ENCODE data around the gene MAST4.
A peak's percentile ranks its signal among the peaks of the same experiment; 100 is the strongest.

The MAST4 gene

DNA sequence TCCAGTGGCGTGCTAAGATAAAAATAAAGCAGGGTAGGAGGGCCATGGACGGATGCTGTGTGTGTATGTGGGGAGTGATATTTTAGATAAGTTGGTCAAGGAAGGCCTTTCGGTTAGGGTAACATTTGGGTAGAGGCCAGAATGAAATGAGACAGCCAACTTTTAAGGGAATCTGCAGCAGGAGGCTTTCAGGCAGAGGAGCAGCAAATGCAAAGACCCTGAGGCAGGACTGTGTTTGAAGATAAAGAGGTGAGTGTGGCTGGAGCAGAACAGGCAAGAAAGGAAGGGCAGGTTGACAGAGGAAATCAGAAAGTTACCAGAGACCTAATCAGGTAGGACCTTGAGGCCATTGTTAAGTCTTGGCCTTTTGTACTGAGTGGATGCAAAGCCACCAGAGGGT, 106.2 kb downstream of the MAST4 start:
- TF ChIP-seq, protein P1, sequence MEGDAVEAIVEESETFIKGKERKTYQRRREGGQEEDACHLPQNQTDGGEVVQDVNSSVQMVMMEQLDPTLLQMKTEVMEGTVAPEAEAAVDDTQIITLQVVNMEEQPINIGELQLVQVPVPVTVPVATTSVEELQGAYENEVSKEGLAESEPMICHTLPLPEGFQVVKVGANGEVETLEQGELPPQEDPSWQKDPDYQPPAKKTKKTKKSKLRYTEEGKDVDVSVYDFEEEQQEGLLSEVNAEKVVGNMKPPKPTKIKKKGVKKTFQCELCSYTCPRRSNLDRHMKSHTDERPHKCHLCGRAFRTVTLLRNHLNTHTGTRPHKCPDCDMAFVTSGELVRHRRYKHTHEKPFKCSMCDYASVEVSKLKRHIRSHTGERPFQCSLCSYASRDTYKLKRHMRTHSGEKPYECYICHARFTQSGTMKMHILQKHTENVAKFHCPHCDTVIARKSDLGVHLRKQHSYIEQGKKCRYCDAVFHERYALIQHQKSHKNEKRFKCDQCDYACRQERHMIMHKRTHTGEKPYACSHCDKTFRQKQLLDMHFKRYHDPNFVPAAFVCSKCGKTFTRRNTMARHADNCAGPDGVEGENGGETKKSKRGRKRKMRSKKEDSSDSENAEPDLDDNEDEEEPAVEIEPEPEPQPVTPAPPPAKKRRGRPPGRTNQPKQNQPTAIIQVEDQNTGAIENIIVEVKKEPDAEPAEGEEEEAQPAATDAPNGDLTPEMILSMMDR (IDR thresholded peaks at IDR 0.05; ENCODE audit: insufficient read depth, low read depth, low read length, missing control alignments), result no peak
- DNase-seq (ENCODE audit: low read depth), result no peak

DNA sequence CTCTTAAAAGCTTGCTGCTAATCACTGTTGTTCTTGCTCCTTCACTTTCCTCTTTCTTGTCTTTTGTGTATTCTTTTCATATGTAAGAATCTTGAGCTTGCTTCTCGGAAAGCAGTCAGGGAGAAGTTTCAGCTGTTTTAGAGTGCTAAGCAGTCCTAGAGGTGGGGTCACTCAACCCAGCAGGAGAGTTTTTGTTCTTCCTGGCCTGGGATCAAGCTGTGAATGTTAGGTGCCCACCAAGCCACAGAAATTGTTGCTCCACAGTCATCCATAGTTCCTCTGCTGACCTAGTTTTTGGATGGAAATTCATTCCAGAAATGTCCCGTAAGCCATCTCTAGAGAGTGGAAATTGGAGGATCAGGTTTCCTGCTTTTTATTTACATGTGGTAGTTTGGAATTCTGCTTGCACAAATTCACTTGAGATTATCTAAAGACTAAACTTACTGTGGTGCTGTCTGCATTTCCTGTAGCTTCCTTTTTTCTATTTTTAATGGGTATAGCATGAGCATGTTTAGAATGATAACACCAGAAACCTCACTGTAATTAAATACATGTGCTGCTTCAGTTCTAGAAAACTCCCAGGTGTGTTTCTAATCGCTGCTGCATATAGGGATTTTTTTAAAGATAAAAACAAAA, 108.7 kb downstream of the MAST4 start:
- TF ChIP-seq, protein P1 (IDR thresholded peaks at IDR 0.05; ENCODE audit: insufficient read depth, low read depth, low read length, missing control alignments), result no peak
- no peak overlapping the region for H3K4me3 ChIP-seq (ENCODE audit: low read length)
- DNase-seq (ENCODE audit: low read depth), result no peak

More for the DNA sequence above, 106.2 kb downstream of the MAST4 start:
- H3K4me3 ChIP-seq (ENCODE audit: low read length), result no peak overlapping the region

DNA sequence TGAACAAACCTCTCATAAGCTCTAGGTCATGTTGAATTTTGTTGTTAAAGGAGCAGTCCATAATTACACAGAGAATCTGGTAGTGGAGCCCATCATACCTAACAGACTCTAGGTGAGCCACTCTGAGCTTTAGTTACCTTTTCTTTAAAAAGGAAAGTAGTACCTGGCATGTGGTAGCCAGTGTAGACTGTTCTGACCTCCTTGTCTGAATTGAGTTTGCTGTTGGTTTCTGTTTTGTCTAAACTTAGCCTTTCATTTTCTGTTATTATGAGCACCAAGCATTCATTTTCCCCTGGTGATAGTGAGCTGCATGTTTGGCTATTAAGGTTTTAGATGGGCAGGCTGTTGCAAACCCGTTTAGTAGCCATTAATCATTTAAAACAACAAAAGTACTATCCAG, 112.2 kb downstream of the MAST4 start:
- DNase-seq (ENCODE audit: low read depth), result no peak
- H3K4me3 ChIP-seq (ENCODE audit: low read length), result no peak overlapping the region
- TF ChIP-seq, protein P1 (IDR thresholded peaks at IDR 0.05; ENCODE audit: insufficient read depth, low read depth, low read length, missing control alignments), result no peak

DNA sequence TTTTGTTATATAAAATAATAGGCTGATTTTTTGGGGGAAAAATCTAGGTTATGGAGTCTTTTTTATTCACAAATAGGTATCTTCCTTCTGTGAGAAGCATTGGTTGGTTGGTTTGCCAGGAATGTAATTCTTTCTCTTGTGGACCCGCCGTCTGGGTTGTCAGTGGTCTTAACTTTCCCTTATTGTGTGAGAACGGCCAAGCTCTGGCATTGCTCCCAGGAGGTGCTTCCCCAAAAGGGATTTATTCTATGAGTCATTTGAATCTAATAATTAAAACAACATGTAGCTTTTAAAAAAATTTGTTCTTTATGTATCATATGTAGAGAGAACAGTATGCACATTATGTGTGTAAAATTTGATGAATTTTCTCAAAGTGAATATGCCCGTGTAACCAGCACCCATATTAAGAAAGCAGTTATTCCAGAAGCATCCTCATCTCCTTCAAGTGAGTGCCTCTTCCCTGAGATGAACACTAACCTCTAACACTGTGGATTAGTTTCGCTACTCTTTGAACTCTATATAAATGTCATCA, 114.4 kb downstream of the MAST4 start:
- H3K4me3 ChIP-seq (ENCODE audit: low read length), result no peak overlapping the region
- peak; percentile 6 for DNase-seq (ENCODE audit: low read depth)
- TF ChIP-seq, protein P1 (IDR thresholded peaks at IDR 0.05; ENCODE audit: insufficient read depth, low read depth, low read length, missing control alignments), result no peak

DNA sequence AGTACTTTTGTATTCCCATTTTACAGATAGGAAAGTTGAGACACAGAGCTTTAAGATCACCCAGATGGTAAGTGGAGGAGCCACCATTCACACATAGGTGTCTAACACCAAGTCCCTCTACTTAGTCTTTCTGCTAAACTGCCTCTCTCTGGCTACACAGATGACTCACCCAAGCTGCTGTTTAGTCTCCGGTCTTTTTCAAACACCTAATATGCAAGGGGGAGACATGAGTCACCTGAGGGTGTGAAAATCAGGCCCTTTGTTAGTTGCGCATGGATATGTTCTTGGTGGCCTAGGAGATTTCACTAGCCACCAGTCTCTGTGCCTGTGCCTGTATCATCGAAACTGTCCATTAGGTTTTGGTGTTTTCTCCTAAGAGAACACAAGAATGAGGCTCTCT, 117.8 kb downstream of the MAST4 start:
- no peak overlapping the region for H3K4me3 ChIP-seq (ENCODE audit: low read length)
- TF ChIP-seq, protein P1 (IDR thresholded peaks at IDR 0.05; ENCODE audit: insufficient read depth, low read depth, low read length, missing control alignments), result no peak
- DNase-seq (ENCODE audit: low read depth), result peak; percentile 90

DNA sequence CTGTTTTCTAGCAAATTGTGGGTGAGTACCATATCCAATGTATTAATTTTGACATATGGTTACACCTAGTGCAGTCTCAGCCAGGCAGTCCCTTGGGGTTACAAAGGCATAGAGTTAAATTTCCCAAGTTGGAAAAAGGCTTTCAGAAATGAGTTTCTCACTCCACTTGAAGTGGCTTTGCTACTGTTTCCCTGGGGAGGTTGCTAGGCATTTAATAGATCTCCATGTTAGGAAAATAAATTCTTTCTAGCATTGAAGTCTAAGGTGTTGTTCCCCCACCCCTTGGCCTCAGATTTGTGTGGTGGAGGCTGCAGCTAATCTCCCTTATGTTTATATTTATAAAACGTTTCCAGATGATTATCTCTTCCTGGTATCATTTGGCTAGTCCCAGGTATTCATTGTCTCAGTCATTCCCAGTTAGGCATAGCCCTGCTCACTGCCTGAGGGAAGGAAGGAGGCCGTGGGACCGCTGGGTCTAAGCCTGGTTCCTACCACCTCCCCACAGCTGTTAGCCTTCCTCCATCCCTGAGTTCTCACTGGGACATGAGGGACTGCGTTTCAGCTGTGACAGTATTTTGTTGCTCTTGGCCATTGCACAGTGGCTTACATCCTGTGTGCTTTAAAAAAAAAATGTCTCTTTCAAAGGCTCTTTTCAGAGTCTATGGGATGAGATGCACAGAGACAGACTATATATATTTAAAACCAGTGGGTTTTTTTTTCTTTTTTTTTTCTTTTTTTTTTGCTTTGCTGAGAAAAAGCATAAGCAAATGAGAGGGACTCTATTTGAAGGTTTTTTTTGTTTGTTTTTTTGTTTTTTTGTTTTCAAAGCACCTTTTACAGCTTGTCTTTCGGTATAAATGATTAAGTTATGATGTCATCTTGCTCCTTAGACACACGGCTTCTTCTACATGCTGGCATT, 121.5 kb downstream of the MAST4 start:
- TF ChIP-seq, protein P1 (IDR thresholded peaks at IDR 0.05; ENCODE audit: insufficient read depth, low read depth, low read length, missing control alignments), result no peak
- DNase-seq (ENCODE audit: low read depth), result no peak
- H3K4me3 ChIP-seq (ENCODE audit: low read length), result no peak overlapping the region

All from epithelial cell of esophagus (primary cell).